HL-60 (cell line): ENCODE results near the gene RHOT2.
A peak's percentile ranks its signal among the peaks of the same experiment; 100 is the strongest.

Source experiments
- DNase-seq, 2 experiments: peaks; one replicate each; pipeline ENCODE4 v3.0.0-alpha.2; 2010 to 2020; ENCODE audit warnings: low read depth in 1 of 2, low spot score in 1 of 2
- H3K27ac ChIP-seq: fragments of 250-450 bp; sonication (Bioruptor Pico); replicated peaks from 2 replicates; pipeline ENCODE4 v1.5.1; 2020; ENCODE audit warnings: mild to moderate bottlenecking, moderate library complexity
- H3K27me3 ChIP-seq: fragments of 250-450 bp; sonication (Bioruptor Pico); 2 replicates; pipeline ENCODE4 v1.5.1; 2021; ENCODE audit warnings: mild to moderate bottlenecking, moderate library complexity; ENCODE audit not compliant: insufficient read depth, poor library complexity, severe bottlenecking
- H3K4me3 ChIP-seq: replicated peaks from 2 replicates; pipeline ENCODE4 v1.5.1; 2011; ENCODE audit warnings: mild to moderate bottlenecking, control low read depth, low read length; ENCODE audit not compliant: insufficient read depth
- CTCF ChIP-seq: IDR thresholded peaks from one replicate; pipeline ENCODE4 v1.5.1; 2011; ENCODE audit warnings: low read length, control low read depth, inconsistent platforms; ENCODE audit not compliant: insufficient read depth
- GABPA ChIP-seq: IDR thresholded peaks from 2 replicates; pipeline ENCODE4 v1.6.1; 2012; ENCODE audit warnings: low read depth
- POLR2AphosphoS5 ChIP-seq: IDR thresholded peaks from 2 replicates; pipeline ENCODE4 v1.6.1; 2012; ENCODE audit warnings: low read depth
- REST ChIP-seq: IDR thresholded peaks from 2 replicates; pipeline ENCODE4 v1.6.1; 2012; ENCODE audit warnings: low read depth; ENCODE audit not compliant: insufficient replicate concordance
- SPI1 ChIP-seq: IDR thresholded peaks from 2 replicates; pipeline ENCODE4 v1.6.1; 2012; ENCODE audit warnings: low read depth, mild to moderate bottlenecking, borderline replicate concordance

RHOT2 gene

GRCh38 chr16:683396-684070 is 15.6 kb downstream of the RHOT2 start:
- Histone ChIP-seq H3K4me3 (peak overlapping the region; percentile 47), H3K27me3 (no peaks in the 10 kb centered on the region), H3K27ac (peak overlapping the region; percentile 70)
- DNase-seq, result no peak
- TF ChIP-seq CTCF, result no peak
- TF ChIP-seq SPI1, result no peak
- peak; percentile 68; the same call in 1 of the 2 replicates for TF ChIP-seq POLR2AphosphoS5
- TF ChIP-seq REST, result no peak

GRCh38 chr16:684071-684794 is 16.3 kb downstream of the RHOT2 start, which contains the start of gene JMJD8:
Gene JMJD8, minus strand, starts transcription at chr16:684334. Its CDS starts 15 bp downstream, at chr16:684319.
- TF ChIP-seq GABPA (peak; percentile 93), SPI1 (peak; percentile 25; the same call in 1 of the 2 replicates), POLR2AphosphoS5 (peak; percentile 62), CTCF (no peak), REST (no peak)
- Histone ChIP-seq H3K4me3 (peak within 1 kb of the TSS; percentile 47), H3K27me3 (no peaks in the 10 kb centered on the region), H3K27ac (peak within 1 kb of the TSS; percentile 96)
- DNase-seq, result peak; percentile 93 to 99

- Histone ChIP-seq H3K27ac (peak overlapping the region; percentile 96), H3K27me3 (no peaks in the 10 kb centered on the region), H3K4me3 (peak overlapping the region; percentile 47)
- peak; percentile 81 for TF ChIP-seq POLR2AphosphoS5
- no peak for TF ChIP-seq REST
- TF ChIP-seq GABPA, result no peak
- peak; percentile 32; the same call in 1 of the 2 replicates for TF ChIP-seq SPI1
- TF ChIP-seq CTCF, result no peak
- DNase-seq, result peak; percentile 90 to 94
Measured at GRCh38 chr16:684961-685696, 17.2 kb downstream of the RHOT2 start.
